Measurements from ENCODE around the gene LRRC10B.
"Not testable (repeated sequence)": the region's sequence is repeated elsewhere in the genome, so short reads cannot be mapped to it uniquely, and the experiment has no call there.

Gene LRRC10B
- 0 reads per million in 2 donors for total RNA-seq

DNA sequence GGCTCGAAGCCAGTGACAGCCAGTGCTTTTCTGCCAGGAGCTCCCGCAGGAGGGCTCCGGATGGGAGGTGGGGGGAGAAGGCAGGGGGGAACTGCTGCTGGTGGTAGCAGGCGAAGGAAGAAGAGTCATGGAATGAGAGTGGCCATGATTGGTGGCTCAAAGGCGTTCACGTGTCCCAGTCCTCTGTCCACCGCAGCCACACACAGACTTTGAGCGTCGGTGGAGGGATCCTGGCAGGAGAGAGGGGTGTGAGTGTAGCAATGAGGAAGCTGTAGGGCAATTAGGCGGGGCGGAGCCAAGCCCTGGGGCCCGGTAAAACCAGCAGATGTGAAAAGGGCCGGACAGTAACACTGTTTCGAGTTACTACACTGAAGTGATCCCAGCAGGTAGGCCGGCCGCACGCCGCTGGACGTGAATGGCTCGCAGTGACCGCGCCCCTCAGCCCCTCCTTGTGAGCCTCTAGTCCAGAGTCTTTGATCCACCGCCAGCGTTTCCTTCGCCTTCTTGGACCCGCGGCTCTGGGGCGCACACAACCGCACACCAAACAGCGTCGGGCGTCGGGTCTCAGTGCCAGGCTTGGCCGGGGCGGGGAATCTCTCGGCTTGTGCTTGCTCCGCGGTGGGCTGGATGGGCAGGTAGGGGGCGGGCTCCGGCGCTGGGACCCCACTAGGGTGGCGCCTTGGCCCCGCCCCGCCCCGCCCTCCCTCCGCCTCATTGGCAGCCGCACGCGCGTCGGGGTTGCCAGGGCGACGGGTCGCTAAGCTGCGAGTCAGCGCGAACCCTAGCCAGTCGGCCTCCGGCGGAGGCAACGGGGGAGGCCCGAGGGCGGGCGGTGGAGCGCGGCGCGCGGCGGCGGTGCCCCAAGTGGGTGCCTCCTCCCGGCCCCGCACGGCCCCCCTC is at the start of gene LRRC10B:
Gene LRRC10B, plus strand, starts transcription at position 788 of the 900 bp plus-strand sequence. CDS start 250 bp downstream, outside the sequence.
- no peak for DNase-seq

DNA sequence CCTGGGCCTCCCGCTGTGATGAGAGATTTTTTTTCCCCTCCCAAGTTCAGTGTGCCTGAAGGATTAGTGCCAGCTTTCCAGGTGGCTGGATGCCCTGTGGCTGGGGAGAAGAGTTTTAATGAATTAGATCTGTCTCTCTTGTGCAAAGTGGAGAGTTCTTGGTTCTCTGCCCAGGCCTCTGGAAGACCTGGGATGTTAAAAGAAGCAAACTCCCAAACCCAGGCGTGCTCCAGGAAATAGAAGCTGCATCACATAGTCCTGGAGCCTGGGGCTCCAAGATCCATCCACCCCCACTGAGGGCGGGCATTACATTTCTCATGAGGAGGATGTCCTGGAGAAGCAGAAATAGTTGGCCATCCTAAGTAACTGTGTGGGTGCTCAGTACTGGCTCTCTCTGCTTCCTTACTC is 48.1 kb upstream of the LRRC10B start:
- no peak for DNase-seq

DNA sequence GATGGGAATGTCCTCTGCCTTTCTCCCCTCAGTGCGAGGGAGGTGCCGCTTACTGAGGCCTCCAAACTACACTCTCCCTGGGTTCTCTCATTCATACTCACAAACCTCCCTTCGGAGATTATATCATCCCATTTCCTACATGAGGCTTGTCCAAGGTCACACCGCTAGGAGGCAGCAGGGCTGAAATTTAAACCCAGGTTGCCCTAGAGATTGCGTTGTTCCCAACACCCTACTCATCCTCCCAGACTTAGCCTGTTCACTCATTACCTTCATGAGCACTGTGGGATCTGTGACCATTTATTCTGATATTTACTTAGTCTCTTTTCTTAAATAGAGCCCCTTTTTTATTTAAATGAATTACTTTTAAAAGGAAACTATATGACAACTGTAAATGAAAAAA is 47.6 kb upstream of the LRRC10B start:
- no peak for DNase-seq

DNA sequence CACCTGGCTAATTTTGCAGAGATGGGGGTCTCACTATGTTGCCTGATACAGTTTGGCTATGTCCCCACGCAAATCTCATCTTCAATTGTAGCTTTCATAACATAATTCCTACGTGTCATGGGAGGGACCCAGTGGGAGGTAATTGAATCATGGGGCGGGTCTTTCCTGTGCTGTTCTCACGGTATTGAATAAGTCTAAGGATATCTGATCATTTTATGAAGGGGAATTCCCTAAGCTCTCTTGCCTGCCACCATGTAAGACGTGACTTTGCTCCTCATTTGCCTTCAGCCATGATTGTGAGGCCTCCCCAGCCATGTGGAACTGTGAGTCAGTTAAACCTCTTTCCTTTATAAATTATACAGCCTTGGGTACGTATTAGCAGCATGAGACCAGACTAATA is 40.9 kb upstream of the LRRC10B start:
- DNase-seq: not testable (repeated sequence)

DNA sequence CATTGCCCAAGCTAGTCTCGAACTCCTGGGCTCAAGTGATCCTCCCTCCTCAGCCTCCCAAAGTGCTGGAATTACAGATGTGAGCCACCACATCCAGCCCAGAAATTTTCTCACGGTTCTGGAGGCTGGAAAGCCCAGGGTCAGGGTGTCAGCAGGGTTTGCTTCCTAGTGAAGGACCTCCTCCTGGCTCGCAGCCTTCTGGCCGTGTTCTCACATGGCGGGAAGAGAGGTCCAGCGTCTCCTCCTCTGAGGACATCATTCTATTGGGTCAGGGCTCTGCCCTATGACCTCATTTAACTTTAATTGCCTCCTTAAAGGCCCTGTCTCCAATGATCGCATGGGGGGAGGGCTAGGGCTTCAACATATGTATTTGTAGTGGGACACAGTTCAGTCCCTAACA is 40.5 kb upstream of the LRRC10B start:
- DNase-seq: no peak

DNA sequence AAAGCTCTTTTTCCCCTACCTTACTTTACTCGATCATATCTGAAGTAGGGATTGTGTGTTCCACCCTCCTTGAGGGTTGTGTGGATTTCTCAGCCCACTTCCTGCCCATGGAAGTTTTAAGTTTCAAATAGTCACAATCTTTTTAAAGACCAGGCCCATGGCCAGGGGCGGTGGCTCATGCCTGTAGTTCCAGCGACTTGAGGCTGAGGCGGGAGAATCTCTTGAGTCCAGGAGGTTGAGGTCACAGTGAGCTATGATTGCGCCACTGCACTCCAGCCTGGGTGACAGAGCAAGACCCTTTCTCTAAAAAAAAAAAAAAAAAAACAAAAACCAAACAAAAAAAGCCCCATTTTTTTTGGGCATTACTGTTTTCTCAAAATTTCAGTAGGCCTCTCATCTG is 36.3 kb upstream of the LRRC10B start:
- no peak for DNase-seq

DNA sequence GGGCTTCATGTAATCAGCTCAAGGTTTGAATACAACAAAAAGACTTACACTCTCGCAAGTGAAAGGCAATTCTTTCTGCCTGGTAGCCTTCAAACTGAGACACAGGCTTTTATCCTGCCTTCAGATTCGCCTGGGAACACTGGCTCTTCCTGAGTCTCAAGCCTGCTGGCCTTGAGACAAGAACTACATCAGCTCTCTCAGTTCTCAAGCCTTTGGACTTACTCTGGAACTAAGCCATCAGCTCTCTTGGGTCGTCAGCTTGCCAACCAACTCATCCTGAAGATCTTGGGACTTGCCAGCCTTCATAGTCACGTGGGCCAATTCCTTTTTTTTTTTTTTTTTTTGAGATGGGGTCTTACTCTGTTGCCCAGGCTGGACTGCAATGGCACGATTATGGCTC is 35.7 kb upstream of the LRRC10B start:
- DNase-seq: no peak

DNA sequence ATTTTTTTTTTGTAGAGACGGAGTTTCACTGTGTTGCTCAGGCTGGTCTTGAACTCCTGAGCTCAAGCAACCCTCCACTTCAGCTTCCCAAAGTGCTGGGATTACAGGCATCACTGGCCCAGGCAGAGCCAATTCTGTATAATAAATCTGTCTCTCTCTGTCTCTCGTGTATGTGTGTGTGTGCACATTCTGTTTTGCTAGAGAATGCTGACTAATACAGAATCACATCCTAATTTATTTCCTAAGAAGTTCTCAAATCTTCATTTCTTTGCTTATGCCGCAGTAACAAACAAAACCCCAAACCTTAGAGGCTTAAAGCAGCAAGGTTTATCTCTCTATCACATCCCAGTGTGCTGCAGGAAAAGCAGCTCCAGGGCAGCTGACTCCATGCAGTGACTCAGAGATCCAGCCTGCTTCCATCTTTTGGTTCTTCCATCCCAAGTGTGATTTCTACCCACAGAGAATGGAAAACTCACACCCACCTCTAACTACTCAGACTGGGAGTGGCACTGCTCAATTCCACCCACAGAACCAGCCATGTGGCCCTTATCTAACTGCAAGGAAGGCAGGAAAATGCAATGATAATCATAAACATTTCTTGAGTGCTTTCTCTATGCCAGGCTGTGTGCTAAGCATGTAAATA is 35.1 kb upstream of the LRRC10B start:
- no peak for DNase-seq

DNA sequence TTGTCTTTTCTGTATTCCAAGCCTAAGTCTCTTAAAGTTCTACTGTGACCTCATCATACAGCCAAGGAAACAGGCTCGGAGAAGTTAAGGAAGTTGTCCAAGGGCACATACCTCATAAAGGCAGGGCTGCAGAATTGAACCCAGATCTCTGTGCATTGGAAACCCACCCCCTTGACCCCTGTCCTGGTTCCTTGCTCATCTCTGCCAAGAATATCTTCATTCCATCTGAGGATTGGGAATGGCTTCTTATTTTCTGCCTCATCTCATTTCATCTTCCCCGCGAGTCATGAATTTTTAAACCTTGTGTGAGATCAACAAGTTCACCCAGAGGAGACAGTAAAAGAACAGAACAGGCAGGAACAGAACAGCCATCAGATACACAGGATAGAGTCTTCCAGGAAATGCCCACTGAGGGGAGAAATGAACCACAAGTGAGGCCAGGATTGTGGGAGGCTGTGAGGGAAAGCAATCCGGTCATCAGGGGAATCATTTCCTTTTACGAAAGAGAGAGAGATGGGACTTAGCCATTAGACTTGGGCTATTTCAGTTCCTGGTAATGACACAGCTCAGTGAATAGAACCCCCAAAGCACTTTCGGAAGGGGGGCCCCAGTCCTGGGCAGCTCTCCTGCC is 34.4 kb upstream of the LRRC10B start:
- no peak for DNase-seq

DNA sequence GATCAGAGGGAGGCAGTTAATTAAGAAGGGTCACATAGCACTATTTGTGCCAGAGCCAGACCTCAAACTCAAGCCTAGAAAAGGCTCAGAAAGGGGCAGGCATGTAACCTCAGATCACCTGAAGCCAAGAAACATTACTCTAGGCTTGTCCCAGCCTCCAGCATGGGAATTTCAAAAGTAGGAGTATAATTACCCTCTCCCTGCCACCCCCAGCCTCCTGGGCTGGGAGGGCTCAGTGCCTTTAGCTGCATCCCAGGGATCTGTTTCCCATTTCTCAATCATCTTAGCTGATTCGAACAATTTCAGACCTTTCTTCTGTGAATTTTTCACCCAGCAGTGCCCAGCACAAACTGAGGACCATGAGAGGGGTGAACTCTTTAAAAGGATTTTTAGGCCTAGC is 33.1 kb upstream of the LRRC10B start:
- no peak for DNase-seq

DNA sequence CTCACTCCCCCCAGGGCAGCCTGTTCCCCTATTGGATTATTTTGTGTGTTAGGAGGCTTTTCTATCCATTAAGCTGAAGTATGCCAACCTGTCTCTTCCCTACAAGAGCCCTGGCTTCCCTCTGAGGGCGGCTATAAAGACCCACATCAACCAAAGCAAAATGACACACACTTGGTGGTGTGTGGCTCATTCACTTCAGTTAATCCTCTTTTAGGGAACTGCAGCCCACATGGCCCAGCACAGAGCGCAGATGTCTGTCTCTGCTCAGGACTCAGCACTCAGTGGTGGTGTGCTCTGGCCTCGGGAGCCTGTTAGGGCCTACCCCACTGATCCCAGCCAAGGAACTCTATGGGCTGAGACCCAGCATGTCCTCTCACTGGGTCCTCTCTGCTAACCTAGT is 32.2 kb upstream of the LRRC10B start:
- no peak for DNase-seq

DNA sequence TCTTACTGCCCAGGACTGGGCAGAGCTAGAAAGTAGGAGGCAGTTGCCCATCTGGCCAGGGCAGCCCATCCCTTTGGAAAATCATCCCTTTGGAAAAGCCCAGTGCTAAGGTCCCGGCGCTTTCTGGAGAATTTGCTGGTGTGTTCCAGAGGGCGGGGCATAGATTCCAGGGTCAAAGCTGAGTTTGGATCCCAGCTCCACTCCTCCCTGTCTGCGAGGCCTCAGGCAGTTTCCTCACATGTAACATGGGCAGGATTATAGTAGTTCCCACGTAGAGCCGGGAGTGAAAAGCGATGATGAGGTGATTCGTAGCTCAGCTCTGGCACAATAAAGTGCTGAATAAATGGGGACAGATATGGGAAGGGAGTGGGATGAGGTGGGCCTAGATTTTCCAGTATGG is 31.4 kb upstream of the LRRC10B start:
- DNase-seq: no peak

DNA sequence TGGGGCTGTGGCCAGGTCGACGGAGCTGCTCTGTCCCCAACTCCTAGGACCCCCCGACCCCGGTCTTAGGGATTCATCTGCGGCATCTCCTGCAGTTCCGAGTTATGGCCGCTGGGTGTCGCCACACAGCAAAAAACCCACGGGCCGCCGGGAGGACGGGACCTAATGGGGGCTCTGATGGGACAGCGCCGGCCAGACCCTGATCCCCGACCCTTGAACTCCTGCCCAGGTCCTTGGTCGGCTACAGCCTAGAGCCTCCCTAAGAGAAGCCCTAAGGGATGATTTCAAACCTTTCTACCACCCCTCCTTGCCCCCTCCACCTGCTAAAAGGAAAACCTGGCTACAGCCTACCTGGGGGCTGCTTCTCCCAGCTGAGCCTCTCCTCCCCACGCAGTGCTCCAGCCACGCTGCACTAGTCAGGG is 30.8 kb upstream of the LRRC10B start:
- peak; percentile 47 for DNase-seq

DNA sequence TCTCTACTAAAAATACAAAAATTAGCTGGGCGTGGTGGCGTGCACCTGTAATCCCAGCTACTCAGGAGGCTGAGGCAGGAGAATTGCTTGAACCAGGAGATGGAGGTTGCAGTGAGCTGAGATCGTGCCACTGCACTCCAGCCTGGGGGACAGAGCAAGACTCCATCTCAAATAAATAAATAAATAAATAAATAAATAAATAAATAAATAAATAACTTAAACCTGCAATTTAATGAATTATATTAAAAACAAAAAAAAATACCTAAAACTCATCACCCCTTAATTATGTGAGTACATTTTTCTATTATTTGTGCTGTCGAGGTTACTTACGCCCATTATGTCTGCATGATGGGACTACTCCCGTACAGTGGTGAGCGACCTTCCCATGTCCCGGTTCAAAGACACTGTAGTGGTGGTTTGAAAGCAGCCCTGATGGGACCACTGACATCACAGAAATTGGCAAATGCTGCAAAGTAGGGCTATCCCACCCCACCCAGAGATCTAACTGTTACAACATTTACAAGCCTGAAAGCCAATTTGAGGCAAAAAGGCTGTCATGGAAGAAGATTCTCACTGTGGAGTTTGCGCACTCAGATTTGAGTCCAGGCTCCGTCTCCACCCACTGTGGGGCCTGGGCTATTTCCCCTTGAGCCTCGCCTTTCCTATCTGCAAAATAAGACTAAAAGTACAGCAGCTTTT is 29.0 kb upstream of the LRRC10B start:
- DNase-seq: not testable (repeated sequence)

DNA sequence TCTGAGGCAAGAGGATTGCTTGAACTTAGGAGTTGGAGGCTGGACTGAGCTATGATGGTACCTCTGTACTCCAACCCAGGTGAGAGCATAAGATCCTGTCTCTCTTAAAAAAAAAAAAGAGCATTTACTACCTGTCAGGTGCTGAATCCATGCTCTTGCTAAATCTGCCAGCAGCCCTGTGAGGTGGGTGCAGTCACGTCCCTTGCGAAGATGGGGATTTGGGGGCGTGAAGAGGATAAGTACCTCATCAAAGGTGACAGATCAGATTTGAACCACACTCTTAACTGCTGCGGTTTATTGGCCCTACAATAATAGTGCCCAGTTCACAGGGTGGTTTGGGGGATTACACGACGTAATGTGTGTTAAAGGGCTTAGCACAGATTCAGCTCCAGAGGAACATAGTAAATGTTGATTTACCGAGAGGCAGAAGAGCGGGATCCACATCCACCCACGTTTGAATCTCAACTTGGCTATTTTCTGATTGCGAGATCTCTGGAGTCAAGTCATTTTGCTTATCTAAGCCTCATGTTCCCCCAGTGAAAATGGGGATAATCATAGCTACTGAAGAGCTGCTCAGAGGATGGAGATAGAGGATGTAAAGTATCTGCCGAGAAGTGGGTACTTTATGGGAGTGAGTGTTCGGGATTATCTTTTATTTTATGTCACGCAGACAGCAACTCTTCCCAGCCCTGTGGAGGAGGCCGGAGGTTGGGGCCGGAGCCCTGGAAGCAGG is 28.1 kb upstream of the LRRC10B start:
- no peak for DNase-seq

DNA sequence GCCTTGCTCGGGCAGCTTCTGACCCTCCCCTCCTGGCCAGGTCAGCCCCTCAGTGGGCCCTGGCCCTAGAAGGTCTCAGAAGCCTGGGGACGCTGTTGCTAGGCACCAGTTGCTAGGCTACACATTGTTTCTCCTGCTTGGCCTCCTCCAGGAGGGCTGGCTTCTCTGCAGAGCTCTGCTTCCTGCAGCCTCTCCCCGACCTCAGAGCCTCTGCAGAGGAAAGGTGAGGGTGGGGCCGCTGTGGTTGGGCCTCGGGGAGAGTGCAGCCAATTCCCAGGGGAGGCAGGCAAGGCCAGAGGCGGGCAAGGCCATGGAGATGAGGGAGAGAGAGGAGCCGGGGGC is 27.6 kb upstream of the LRRC10B start:
- DNase-seq: no peak

DNA sequence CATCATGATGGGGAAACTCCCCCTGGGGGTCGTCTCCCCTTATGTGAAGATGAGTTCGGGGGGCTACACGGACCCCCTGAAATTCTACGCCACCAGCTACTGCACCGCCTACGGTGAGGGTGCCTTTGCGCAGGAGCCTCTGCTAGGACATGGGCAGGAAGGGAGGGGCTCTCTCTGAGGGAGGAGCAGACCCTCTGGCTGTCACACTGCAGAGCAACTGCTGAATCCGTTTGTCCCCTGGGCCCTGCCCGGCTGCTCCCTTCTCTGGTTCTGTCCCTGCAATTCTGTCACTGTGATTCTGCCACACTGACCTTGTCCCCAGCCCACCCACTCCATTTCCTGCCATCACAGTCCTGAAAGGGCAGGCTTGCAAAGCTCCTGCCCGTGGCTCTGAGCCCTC is 26.7 kb upstream of the LRRC10B start:
- DNase-seq: no peak

DNA sequence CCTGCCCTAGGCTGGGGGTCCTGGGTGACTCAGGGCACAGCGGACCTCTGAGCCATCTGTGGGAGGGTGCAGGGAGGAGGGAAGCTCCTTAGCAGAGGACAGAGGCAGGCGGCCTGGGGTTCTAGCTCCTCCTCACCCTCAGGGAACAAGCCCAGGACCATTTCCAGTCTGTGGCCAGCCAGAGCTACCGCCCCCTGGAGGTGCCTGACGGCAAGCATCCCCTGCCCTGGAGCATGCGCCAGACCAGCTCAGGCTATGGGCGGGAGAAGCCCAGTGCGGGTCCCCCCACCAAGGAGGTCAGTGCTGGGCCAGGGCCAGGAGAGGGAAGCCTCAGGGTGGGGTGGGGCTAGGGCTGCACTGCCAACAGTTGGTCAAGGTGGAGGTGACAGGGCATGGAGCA is 26.0 kb upstream of the LRRC10B start:
- DNase-seq: no peak

DNA sequence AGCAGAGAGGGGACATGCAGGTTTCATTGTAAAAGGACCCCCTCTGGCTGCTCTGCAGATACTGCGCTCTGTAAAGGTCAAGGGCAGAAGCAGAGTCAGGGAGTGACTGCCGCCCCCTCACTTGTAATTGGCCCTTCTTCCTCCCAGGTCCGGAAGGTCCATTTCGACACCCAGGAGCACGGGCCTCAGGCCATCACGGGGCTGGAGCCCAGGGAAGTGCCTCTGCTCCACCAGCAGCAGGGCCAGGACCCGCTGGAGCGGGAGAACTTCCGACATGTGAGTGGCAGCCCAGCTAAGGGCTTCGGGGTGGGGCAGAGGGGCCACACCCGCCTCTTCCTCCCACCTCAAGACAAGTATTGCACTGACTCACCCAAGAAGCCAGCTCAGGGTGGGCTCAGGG is 24.0 kb upstream of the LRRC10B start:
- DNase-seq: no peak

DNA sequence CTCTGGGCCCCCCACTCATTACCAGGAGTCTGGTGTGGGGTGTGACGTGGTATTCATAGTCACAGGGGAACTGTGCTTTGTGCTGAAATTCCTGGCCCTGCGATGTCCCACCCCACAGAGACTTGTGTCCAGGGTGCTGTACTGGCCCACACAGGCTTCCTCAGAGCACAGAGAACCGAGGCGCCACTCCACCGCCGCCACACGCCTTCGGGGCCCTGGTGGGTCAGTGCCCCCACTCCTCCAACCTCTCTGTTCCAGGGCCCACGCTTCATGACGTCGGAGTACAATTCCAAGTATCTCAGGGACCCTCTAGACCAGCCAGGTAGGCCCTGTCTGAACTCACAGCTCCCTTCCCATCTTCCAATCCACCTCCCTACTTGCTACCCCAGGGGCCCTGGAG is 23.5 kb upstream of the LRRC10B start:
- no peak for DNase-seq

DNA sequence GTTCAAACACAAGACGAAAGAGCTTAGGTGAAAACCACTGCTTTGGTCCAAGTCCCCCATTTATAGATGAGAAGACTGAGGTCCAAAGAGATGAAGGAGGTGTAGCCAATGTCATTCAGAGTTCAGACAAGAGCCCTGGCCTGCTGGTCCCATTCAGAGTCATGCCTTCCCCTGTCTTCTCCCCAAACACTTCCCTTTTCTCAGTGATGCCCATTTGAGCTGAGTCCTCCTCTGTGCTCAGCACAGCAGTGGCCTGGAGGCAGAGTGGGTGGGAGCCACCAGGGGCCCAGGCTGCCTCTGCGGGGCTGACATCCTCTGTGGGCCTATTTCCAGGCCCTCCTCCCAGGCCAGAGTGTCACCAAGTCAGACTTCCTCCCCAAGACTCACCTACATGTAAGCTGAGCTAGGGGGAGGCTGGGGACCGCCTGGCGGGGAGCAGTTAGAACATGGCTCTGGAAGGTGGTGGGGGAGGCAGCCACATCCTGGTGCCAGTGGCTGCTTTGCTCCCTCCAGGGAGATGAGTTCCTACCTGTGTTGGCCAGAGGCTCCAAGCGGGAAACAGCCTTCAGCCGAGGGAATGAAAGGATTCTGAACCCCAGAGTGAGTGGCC is 22.4 kb upstream of the LRRC10B start:
- DNase-seq: no peak

DNA sequence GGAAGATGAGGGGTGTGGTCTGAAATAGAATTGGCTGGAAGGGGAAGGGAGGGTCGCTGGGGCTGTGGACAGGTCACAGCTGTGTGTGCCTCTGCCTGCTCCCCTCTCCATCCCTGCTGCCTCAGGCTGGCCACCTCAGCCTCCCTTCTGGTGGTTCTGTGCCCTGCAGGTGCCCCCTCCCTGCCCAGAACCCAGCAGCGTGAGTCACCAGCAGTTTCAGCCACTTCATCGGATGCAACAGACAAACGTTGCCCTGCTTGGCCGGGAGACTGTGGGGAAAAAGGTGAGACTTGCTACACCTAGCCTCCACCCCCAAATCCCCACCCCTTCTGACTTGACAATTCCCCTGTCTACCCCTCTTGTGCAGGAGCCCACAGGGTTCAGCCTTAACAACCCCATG is 21.8 kb upstream of the LRRC10B start:
- no peak for DNase-seq
